IMR-90 (cell line): ENCODE data around the gene DGLUCY.

Experiments used
- BHLHE40 ChIP-seq: fragments of 150-350 bp; IDR thresholded peaks from 2 replicates; pipeline ENCODE4 v1.6.1; 2016; ENCODE audit warnings: mild to moderate bottlenecking, low read depth, low read length
- CEBPB ChIP-seq: IDR thresholded peaks from 2 replicates; pipeline ENCODE4 v1.6.1; 2012; ENCODE audit warnings: low read depth, low read length, improper control_type of control experiment
- MAZ ChIP-seq: IDR thresholded peaks from 2 replicates; pipeline ENCODE4 v1.6.1; 2012; ENCODE audit warnings: low read depth, mild to moderate bottlenecking, low read length, improper control_type of control experiment, moderate library complexity, borderline replicate concordance
- POLR2A ChIP-seq: IDR thresholded peaks from 2 replicates; pipeline ENCODE4 v1.6.1; 2012; ENCODE audit warnings: mild to moderate bottlenecking, low read depth, low read length
- RAD21 ChIP-seq: IDR thresholded peaks from 2 replicates; pipeline ENCODE4 v1.6.1; 2012; ENCODE audit warnings: low read length, improper control_type of control experiment
- TF ChIP-seq, protein P1 (sequence below): conservative IDR thresholded peaks from 2 replicates; pipeline ENCODE4 v1.5.1; 2012; ENCODE audit warnings: mild to moderate bottlenecking, low read depth, low read length, improper control_type of control experiment

DNA sequence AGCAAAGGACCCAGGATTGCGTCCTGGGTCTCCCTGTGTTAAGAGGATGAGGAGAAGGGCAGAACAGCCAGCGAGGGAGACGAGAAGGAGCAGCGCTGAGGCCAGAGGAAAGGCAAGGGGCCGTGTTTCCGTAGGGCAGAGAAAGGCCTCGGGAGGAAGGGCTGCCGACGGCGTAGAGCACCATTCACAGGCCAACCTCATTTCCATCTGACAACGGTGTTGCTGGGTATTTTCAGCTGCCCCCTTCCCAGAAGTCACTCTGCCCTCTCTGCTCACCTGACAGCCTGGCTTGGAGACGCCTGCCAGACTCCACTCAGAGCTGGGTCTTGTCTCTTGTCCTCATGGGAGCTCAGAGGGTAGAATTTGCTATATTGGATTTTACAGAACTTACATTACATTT lies 79.2 kb downstream of the DGLUCY start:
- TF ChIP-seq CEBPB, result no peak
- TF ChIP-seq, protein P1, sequence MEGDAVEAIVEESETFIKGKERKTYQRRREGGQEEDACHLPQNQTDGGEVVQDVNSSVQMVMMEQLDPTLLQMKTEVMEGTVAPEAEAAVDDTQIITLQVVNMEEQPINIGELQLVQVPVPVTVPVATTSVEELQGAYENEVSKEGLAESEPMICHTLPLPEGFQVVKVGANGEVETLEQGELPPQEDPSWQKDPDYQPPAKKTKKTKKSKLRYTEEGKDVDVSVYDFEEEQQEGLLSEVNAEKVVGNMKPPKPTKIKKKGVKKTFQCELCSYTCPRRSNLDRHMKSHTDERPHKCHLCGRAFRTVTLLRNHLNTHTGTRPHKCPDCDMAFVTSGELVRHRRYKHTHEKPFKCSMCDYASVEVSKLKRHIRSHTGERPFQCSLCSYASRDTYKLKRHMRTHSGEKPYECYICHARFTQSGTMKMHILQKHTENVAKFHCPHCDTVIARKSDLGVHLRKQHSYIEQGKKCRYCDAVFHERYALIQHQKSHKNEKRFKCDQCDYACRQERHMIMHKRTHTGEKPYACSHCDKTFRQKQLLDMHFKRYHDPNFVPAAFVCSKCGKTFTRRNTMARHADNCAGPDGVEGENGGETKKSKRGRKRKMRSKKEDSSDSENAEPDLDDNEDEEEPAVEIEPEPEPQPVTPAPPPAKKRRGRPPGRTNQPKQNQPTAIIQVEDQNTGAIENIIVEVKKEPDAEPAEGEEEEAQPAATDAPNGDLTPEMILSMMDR, result no peak
- TF ChIP-seq MAZ, result no peak
- TF ChIP-seq POLR2A, result no peak
- TF ChIP-seq BHLHE40, result no peak
- no peak for TF ChIP-seq RAD21
